HG02840 (cell line): ENCODE data around the gene NDRG4.

Experiments
- ATAC-seq: cut with Tn5 transposase; IDR thresholded peaks from one replicate; pipeline ENCODE4 v1.9.1; 2021; ENCODE audit warnings: mild to moderate bottlenecking, moderate library complexity, moderate number of reproducible peaks; ENCODE audit not compliant: unreplicated experiment, low FRiP score

NDRG4 gene

GRCh38 chr16:58508671-58509251 is 8.8 kb downstream of the NDRG4 start:
- no peak for ATAC-seq

DNA sequence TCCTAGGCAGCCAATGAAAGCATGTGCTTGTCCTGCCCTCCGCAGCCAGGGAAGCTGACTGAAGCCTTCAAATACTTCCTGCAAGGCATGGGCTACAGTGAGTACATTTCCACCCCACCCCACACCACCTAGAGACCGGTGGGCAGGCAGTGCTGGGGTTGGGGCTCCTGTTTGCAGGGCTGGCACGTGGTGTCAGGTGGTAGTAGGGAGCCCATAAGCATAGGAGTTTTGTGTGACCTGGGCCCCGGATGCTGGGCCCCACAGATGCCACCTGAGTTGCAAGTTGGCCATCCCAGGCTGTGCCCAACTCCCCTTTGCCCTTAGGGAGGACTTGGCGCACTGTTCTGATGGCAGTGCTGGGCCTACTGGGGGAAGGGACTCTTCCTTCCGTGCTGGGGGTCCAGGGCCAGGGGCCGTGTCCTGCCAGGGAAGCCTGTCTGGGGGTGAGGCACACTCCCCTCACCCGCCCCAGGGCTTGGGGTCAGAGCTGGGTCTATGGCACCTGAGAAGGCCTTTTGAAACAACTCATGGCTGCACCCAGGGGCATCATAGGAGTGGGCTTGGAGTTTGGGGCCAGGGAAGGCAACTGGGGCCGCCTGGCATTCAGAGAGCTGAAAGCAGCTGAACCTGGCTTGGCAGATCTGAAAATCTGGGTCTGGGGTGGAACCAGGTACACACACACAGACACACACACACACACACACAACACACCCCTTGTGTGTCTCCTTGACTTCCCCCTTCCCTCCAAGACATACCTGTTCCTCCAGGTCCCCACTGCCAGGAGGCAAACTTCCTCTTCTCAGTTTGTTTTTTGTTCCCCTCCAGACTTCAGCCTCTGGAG is 9.5 kb downstream of the NDRG4 start:
- no peak for ATAC-seq

DNA sequence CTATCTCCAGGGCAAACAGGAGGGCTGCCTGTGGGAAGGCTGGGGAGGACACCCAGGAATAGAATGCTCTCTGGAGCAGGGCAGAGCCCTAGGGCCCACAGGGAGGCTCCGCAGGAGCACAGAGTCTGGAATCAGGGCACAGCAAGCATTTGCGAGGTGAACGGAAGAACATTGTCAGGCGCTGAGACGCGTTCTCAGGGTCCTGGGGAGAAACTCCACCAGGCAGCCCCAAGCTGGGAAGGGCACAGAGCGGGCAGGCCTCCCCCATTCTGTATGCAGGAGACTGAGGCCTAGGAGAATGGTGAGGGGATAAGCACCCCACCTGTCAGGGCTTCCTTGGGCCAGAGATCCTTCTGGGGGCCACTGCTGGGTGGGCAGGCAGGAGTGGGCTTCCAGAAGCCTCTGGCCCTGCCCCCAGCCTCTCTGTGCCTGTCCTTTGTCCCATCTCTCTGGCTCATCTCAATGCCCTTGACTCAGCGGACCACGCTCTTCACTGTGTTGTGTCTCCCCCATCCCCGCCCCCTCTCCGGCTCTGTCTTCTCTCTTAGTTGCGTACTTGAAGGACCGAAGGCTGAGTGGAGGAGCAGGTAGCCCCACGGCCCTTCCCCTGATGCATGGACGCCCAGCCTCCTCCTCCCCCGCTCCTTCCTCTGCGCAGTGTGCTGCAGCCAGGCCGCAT is 10.3 kb downstream of the NDRG4 start:
- no peak for ATAC-seq

DNA sequence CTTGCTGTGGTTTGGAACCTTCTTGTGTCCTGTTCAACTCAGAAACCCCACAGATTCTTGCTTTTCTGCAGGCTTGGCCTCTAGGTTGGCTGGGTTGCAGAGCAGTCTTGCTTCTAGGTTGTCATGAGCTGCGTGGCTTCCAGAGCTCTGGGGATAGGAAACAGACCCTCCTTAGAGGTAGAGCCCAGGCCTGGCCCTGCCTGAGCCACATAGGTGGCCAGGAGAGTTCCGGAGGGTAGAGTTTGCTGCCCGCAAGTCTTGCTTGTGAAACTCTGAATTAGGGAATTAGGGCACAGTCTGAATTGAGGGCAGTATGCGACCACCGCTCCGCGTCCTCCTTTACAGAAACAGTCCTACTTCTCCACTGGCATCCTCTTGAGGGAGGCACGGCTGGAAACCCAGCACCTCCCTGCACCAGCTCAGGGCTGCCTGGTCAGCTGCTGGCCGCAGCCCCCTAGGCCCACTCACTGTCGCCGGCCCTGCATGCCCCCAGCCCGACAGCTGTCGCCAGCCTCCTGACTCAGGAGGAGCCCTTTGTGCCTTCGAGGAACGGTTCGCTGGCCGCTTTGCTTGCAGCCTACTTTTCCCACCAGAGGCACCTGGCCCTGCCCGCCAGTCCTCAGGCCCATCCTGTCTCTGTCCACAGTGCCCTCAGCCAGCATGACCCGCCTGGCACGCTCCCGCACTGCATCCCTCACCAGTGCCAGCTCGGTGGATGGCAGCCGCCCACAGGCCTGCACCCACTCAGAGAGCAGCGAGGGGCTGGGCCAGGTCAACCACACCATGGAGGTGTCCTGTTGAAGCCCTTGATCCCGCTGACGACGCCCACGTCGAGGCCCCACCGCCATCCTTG is 11.1 kb downstream of the NDRG4 start:
- ATAC-seq: no peak

DNA sequence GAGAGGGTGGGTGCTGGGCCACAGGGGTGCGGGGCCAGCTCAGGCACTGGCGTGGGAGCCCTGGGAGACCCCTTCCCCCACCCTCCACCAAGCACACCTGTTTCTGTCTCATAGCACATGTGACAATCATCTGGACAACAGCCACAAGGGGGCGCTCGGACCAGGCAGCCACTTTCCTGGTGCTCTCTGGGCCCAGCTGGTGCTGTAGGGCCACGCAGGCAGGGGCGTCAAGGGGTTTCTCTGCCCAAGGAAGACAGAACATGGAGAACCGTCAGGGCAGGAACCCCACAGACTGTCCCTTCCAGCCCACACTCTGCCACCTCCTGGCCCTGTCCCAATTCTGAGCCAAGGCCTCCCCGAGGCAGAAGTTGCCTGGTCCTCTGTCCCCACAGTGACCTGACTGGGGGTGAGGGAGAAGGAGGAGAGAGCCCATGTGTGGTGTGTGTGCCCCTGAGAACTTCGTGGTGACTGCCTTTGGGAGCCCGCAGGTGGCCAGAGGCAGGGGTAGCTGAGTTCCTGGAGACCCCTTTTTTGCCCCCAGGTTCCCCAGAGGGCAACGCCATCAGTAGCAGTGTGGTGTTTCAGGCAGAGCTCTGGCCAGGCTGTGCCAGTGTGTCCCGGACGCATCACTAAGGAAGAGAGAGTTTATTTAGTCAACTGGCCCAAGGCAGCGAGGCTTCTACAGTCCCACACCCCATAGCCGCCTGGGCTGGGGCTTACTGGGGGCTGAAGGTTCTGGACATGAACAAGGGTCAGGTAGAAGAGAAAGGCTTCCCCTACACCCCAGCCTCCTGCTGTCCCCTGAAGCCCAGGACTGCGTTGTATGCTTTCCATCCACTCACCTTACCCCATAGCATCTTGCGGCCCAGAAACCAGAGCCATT is 12.2 kb downstream of the NDRG4 start:
- ATAC-seq: no peak

DNA sequence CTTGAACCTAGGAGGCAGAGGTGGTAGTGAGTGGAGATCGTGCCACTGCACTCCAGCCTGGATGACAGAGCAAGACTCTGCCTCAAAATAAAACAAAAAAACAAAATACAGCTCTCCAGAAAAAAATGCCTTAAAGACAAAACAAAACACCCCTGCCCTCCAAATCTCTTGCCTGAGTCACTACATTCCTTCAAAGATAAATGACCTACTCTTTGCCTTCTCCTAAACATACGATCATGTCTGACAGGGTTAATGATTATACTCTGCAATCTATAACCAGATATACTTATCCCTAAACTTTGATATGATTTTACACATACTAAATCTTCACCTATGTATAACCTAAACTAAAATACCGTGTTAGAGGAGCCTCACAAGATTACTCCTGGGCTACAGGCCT is 13.9 kb downstream of the NDRG4 start:
- ATAC-seq: no peak

GRCh38 chr16:58515125-58515870 is 15.4 kb downstream of the NDRG4 start, which contains the start of gene SETD6:
TSS of gene SETD6 (plus strand) at chr16:58515517. CDS start at chr16:58515538, 21 bp downstream.
- peak; percentile 68 for ATAC-seq

DNA sequence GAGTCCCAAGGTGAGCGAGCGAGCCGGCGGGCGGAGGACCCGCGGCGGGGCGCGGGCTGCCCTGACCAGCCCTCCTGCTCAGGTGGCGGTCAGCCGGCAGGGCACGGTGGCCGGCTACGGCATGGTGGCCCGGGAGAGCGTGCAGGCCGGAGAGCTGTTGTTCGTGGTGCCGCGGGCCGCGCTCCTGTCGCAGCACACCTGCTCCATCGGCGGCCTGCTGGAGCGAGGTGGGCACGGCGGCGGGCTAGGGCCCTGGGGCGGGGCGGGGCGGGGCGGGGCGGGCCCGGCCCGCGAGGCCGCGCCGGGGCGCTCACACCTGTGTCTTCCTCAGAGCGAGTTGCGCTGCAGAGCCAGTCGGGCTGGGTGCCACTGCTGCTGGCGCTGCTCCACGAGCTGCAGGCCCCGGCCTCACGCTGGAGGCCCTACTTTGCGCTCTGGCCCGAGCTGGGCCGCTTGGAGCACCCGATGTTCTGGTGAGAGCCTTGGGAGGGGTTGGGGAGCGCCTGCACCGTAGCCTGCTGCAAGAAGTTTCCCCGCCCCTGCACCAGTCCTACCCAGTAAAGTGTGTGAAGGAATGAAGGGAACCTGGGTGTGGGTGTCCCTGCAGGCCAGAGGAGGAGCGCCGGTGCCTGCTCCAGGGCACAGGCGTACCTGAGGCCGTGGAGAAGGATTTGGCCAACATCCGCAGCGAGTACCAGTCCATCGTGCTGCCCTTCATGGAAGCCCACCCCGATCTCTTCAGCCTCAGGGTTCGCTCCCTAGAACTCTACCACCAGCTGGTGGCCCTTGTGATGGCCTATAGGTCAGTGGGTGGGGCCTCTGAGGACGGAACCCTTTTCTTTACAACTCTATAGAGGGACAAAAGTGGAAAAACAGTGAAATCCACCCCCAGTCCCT is 16.2 kb downstream of the NDRG4 start:
- peak; percentile 34 for ATAC-seq

DNA sequence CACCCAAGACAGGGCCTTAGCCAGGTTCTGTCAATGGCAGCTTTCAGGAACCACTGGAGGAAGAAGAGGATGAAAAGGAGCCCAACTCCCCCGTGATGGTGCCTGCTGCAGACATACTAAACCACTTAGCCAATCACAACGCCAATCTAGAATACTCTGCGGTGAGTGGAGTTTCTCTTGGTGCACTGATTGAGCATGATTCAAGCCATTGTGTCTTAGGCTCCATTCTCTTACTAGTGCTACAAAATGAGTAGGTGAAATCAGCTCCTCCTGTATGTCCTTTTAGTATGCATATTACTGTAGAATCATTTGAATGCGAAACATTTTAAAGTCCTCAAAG is 16.8 kb downstream of the NDRG4 start:
- ATAC-seq: no peak

GRCh38 chr16:58518083-58518979 is 18.4 kb downstream of the NDRG4 start:
- ATAC-seq: peak; percentile 31

DNA sequence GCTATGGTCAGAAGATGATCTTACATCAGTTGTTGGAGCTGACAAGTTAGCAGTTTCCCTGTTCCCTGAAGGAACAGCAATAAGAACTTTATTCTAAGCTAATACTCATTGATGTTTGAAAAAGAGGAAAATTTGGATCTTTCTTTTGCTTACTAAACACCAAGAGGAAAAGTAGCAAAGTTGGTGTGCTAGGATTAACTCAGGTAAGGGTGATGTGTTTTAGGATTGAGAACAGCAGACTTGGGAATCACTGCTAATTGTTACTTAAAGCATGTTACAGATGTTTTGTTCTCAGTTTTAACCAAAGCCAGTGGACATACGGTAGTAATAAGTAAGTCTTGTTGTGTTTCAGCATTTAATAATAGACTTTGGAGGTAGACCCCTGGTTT is 19.0 kb downstream of the NDRG4 start:
- ATAC-seq: no peak

DNA sequence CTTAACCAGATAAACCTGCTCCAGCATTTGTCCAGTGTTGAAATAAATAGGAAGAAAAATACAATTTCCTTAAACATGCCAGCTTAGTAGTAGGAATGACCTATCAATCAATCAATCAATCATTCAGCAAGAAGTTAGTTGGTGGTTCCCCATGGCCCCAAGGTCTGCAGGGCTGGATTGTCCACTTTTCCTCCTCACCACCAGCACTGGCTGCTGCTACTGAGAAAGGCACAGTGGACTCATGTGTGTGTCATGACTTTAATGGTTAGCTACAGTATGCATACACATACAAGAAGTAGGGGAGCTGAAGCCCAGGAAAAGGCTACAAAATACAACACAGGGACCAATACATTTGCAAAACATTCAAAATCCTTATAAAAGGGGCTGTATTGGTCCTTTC is 19.8 kb downstream of the NDRG4 start:
- no peak for ATAC-seq

DNA sequence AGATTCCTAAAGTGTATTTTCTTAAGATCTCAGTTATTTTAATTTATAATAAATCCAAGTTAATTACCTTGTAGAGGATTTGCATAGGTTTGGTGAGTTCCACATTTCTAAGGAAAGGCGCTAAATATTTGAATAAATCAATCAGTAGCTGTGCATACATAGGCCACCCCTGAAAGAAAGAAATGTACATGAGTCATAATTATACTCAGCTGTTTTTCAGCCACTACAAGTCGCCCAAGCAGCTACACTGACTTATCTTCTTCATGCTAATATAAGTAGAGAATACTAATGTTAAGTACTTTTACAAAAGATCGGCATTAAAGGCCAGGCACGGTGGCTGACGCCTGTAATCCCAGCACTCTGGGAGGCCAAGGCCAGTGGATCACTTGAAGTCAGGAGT is 30.2 kb downstream of the NDRG4 start:
- ATAC-seq: no peak

DNA sequence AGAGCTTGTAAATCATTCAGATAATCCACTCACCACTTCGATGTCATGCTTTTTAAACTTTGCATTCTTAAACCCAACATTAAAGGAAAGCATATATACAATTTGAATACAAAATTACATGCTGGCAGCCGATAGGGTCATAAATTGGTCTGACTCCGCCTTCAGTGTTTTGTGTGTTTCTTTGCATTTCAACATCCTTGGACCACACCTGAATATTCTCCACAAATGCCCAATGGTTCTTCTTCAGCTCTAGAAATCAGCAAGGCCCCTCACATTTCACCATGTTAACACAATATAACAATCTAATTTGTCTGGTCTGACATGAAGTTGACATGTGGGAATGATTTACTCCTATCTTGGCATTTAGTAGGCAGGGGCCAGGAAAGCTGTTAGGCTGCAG is 32.5 kb downstream of the NDRG4 start:
- no peak for ATAC-seq

DNA sequence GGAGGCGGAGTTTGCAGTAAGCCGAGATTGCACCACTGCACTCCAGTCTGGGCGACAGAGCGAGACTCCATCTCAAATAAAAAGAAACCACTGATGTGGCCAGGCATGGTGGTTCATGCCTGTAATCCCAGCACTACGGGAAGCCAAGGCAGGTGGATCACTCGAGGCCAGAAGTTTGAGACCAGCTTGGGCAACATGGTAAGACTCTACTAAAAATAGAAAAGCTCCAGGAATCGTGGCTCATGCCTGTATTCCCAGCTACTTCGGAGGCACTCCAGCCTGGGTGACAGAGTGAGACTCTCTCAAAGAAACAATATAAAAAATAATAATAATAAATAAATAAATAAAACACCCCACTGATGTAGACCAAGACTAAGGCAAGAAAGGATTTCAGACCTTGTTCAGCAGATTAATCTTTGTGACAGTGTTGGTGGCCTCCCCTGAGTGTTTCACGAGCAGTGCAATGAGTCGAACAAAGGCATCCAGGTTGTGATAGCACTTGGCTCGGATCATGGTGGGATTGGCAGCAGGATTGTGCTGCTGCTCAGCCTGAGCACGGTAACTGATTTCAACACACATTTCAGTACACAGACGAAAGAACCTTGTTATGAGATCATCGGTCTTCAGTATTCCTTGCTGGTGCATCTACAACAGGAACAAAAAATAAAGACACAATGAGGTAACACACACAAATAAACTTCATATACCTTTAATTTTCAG is 34.0 kb downstream of the NDRG4 start:
- ATAC-seq: no peak

DNA sequence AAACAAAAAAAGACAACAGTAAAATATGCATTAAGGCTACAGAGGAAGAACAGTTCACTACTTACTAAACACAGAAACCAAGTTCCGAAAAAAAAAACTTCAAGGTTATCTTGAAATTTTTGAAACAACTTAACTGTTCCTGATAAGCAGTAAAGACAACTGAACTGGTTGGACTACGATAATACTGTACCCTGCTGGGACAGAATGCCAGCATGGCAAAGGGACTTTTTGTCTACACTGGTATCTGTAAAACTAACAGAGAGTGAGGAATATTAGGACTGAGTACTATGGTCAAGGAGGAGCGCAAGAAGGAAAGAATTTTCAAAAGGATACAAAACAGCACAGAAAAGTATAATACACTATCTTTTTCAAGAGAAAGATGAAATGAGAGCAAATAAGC is 35.2 kb downstream of the NDRG4 start:
- ATAC-seq: no peak

- ATAC-seq: no peak
Observed at GRCh38 chr16:58536278-58536677, 36.3 kb downstream of the NDRG4 start.
